Measurements from ENCODE around the gene CORIN.

CORIN gene

DNA sequence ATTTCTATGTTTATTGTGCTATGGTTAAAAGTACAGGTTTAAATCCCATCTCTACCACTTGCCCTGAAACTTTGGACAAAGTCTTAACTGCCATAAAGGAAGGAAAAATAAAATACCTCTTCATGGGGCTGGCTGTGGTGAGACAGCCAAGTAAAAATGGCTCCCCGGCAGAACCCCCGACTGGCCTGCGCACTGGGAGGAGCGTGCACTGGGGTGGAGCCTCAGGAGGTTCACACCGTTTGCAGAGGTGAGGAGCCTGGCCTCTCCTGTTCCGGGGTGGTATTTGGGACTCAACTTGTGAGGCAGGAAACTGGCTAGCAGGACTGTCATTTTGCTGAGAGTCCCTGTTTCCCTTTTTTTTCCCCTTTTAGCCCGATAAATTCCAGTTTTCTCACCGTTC lies 47.8 kb downstream of the CORIN start:
- Histone ChIP-seq H3K4me1 (ENCODE audit: control insufficient read depth, insufficient read depth, low read depth, low read length) (no peaks in the 10 kb centered on the region), H2BK12ac (ENCODE audit: low read length in 2 of 2) (no peak overlapping the region), H3K27ac (ENCODE audit: low read length, poor library complexity, severe bottlenecking) (no peak overlapping the region), H3K36me3 (ENCODE audit: control insufficient read depth in 1 of 2, insufficient read depth in 2 of 2, low read depth in 1 of 2, low read length in 2 of 2) (no peaks in the 10 kb centered on the region), H3K79me1 (replicated peaks; ENCODE audit: low read length, poor library complexity, severe bottlenecking) (no peaks in the 10 kb centered on the region), H2BK120ac (ENCODE audit: low read depth, low read length) (no peak overlapping the region), H3K9me3 (ENCODE audit: control insufficient read depth, low read length) (peaks cover 2% of the 10 kb centered on the region), H3K4me2 (ENCODE audit: low read length, poor library complexity, severe bottlenecking) (no peak overlapping the region), H4K91ac (ENCODE audit: low read length) (no peak overlapping the region), H2AK5ac (ENCODE audit: low read length, severe bottlenecking) (no peak overlapping the region), H4K8ac (ENCODE audit: low read length) (no peak overlapping the region), H2BK5ac (ENCODE audit: low read depth, low read length, poor library complexity, severe bottlenecking) (no peak overlapping the region), H2AFZ (ENCODE audit: low read depth, low read length) (no peak overlapping the region), H3K18ac (ENCODE audit: low read depth in 1 of 2, low read length in 2 of 2) (no peak overlapping the region), H3K27me3 (ENCODE audit: control insufficient read depth in 1 of 2, insufficient read depth in 1 of 2, low read length in 2 of 2) (peaks cover 0 to 5% of the 10 kb centered on the region in 2 experiments), H2BK15ac (ENCODE audit: low read depth, poor library complexity, severe bottlenecking) (no peak overlapping the region), H3K4ac (ENCODE audit: low read depth in 1 of 2, low read length in 2 of 2) (no peak overlapping the region), H3K14ac (ENCODE audit: low read length in 2 of 2) (no peak overlapping the region), H3K23ac (ENCODE audit: low read length in 2 of 2) (no peak overlapping the region), H3K9ac (ENCODE audit: low read length) (no peak overlapping the region), H3K4me3 (ENCODE audit: insufficient read depth in 1 of 2, low read depth in 1 of 2, low read length in 2 of 2) (no peak overlapping the region)
- WGBS = 91% methylated on average over 8 of the region's 8 CpGs
- DNase-seq = no peak

DNA sequence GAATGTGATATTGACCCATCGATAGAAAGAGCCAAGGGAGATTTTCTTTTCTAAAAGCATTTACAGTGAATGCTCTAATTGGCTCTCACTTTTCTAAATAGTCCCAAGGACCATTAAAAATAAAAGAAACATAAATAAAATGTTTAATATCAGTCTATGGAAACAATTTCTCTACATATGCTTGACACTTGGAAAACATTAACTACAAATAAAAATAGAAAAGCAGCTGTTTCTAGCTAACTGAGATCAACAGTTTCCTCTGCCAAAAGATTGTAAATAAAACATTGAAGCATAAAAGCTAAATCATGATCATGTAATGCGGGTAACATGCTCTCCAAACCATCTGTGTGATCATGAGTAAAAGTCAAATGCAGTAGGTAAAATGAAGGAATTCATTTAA lies 49.7 kb downstream of the CORIN start:
- no peaks in the 10 kb centered on the region for H3K36me3 ChIP-seq (ENCODE audit: control insufficient read depth in 1 of 2, insufficient read depth in 2 of 2, low read depth in 1 of 2, low read length in 2 of 2)
- H2BK15ac ChIP-seq (ENCODE audit: low read depth, poor library complexity, severe bottlenecking) = no peak overlapping the region
- H3K79me1 ChIP-seq (replicated peaks; ENCODE audit: low read length, poor library complexity, severe bottlenecking) = no peaks in the 10 kb centered on the region
- WGBS = 100% methylated on average over 1 of the region's 2 CpGs
- H3K4ac ChIP-seq (ENCODE audit: low read depth in 1 of 2, low read length in 2 of 2) = no peak overlapping the region
- no peak overlapping the region for H4K8ac ChIP-seq (ENCODE audit: low read length)
- no peak overlapping the region for H2BK120ac ChIP-seq (ENCODE audit: low read depth, low read length)
- H2BK12ac ChIP-seq (ENCODE audit: low read length in 2 of 2) = no peak overlapping the region
- no peak overlapping the region for H3K14ac ChIP-seq (ENCODE audit: low read length in 2 of 2)
- no peaks in the 10 kb centered on the region for H3K27me3 ChIP-seq (ENCODE audit: control insufficient read depth in 1 of 2, insufficient read depth in 1 of 2, low read length in 2 of 2)
- no peak overlapping the region for H3K4me2 ChIP-seq (ENCODE audit: low read length, poor library complexity, severe bottlenecking)
- H3K18ac ChIP-seq (ENCODE audit: low read depth in 1 of 2, low read length in 2 of 2) = no peak overlapping the region
- H3K23ac ChIP-seq (ENCODE audit: low read length in 2 of 2) = no peak overlapping the region
- no peak overlapping the region for H2AK5ac ChIP-seq (ENCODE audit: low read length, severe bottlenecking)
- H3K9ac ChIP-seq (ENCODE audit: low read length) = no peak overlapping the region
- no peak overlapping the region for H2AFZ ChIP-seq (ENCODE audit: low read depth, low read length)
- H3K27ac ChIP-seq (ENCODE audit: low read length, poor library complexity, severe bottlenecking) = no peak overlapping the region
- no peaks in the 10 kb centered on the region for H3K4me1 ChIP-seq (ENCODE audit: control insufficient read depth, insufficient read depth, low read depth, low read length)
- no peak overlapping the region for H3K4me3 ChIP-seq (ENCODE audit: insufficient read depth in 1 of 2, low read depth in 1 of 2, low read length in 2 of 2)
- no peak overlapping the region for H4K91ac ChIP-seq (ENCODE audit: low read length)
- no peak for DNase-seq
- H2BK5ac ChIP-seq (ENCODE audit: low read depth, low read length, poor library complexity, severe bottlenecking) = no peak overlapping the region
- H3K9me3 ChIP-seq (ENCODE audit: control insufficient read depth, low read length) = peaks cover 2% of the 10 kb centered on the region

DNA sequence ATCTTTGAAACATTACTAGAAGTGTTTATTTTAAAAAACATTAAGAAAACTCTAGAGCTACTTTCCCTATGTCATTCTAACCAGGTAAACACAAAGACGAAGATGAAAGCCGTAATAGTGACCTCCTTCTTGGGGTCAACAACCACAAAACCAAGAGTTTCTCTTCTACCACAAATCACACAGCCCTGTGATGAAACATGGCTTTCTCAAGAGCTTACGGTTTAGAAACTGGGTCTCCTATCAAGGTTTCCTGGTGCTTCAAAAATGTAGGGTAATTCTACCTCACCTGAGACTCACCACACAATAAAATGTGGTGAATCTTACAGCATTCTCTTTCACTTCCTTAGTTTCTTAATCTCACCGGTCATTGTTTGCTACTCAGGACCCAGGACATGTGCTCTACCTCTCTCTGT lies 50.9 kb downstream of the CORIN start:
- Histone ChIP-seq H2BK15ac (ENCODE audit: low read depth, poor library complexity, severe bottlenecking) (no peak overlapping the region), H2BK5ac (ENCODE audit: low read depth, low read length, poor library complexity, severe bottlenecking) (no peak overlapping the region), H2AK5ac (ENCODE audit: low read length, severe bottlenecking) (no peak overlapping the region), H3K36me3 (ENCODE audit: control insufficient read depth in 1 of 2, insufficient read depth in 2 of 2, low read depth in 1 of 2, low read length in 2 of 2) (no peaks in the 10 kb centered on the region), H3K4ac (ENCODE audit: low read depth in 1 of 2, low read length in 2 of 2) (no peak overlapping the region), H3K18ac (ENCODE audit: low read depth in 1 of 2, low read length in 2 of 2) (no peak overlapping the region), H3K79me1 (replicated peaks; ENCODE audit: low read length, poor library complexity, severe bottlenecking) (no peaks in the 10 kb centered on the region), H3K27me3 (ENCODE audit: control insufficient read depth in 1 of 2, insufficient read depth in 1 of 2, low read length in 2 of 2) (no peaks in the 10 kb centered on the region), H4K91ac (ENCODE audit: low read length) (no peak overlapping the region), H2BK120ac (ENCODE audit: low read depth, low read length) (no peak overlapping the region), H3K4me2 (ENCODE audit: low read length, poor library complexity, severe bottlenecking) (no peak overlapping the region), H3K4me3 (ENCODE audit: insufficient read depth in 1 of 2, low read depth in 1 of 2, low read length in 2 of 2) (no peak overlapping the region), H3K27ac (ENCODE audit: low read length, poor library complexity, severe bottlenecking) (no peak overlapping the region), H3K9ac (ENCODE audit: low read length) (no peak overlapping the region), H2BK12ac (ENCODE audit: low read length in 2 of 2) (no peak overlapping the region), H4K8ac (ENCODE audit: low read length) (no peak overlapping the region), H3K9me3 (ENCODE audit: control insufficient read depth, low read length) (peaks cover 2% of the 10 kb centered on the region), H3K14ac (ENCODE audit: low read length in 2 of 2) (no peak overlapping the region), H3K23ac (ENCODE audit: low read length in 2 of 2) (no peak overlapping the region), H3K4me1 (ENCODE audit: control insufficient read depth, insufficient read depth, low read depth, low read length) (no peaks in the 10 kb centered on the region), H2AFZ (ENCODE audit: low read depth, low read length) (no peak overlapping the region)
- 90% methylated on average over 4 of the region's 4 CpGs for WGBS
- DNase-seq = peak; percentile 14

DNA sequence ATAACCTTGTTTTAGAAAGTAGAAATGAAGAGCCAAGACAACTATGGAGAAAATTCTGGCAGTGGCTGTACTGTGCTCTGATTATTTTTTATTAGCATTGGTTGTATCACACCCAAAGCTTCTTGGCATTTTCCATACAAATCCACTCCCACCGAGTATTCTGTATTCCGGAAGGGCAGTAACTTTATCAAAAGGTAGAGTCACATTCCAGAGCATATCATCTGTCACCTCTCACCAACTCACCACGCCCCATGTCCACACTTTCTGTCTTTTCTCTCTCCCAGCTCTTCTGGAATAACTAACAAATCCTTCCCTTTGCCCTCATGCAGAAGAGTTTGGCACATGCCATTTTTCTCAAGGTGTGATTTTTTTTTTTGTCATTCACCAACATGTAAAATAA lies 52.7 kb downstream of the CORIN start:
- Histone ChIP-seq H2AK5ac (ENCODE audit: low read length, severe bottlenecking) (no peak overlapping the region), H2AFZ (ENCODE audit: low read depth, low read length) (no peak overlapping the region), H3K23ac (ENCODE audit: low read length in 2 of 2) (no peak overlapping the region), H3K79me1 (replicated peaks; ENCODE audit: low read length, poor library complexity, severe bottlenecking) (no peaks in the 10 kb centered on the region), H3K4me3 (ENCODE audit: insufficient read depth in 1 of 2, low read depth in 1 of 2, low read length in 2 of 2) (no peak overlapping the region), H3K9ac (ENCODE audit: low read length) (no peak overlapping the region), H3K18ac (ENCODE audit: low read depth in 1 of 2, low read length in 2 of 2) (no peak overlapping the region), H3K4ac (ENCODE audit: low read depth in 1 of 2, low read length in 2 of 2) (no peak overlapping the region), H3K4me1 (ENCODE audit: control insufficient read depth, insufficient read depth, low read depth, low read length) (no peaks in the 10 kb centered on the region), H3K27me3 (ENCODE audit: control insufficient read depth in 1 of 2, insufficient read depth in 1 of 2, low read length in 2 of 2) (no peaks in the 10 kb centered on the region), H2BK5ac (ENCODE audit: low read depth, low read length, poor library complexity, severe bottlenecking) (no peak overlapping the region), H2BK120ac (ENCODE audit: low read depth, low read length) (no peak overlapping the region), H3K14ac (ENCODE audit: low read length in 2 of 2) (no peak overlapping the region), H4K91ac (ENCODE audit: low read length) (no peak overlapping the region), H3K9me3 (ENCODE audit: control insufficient read depth, low read length) (no peaks in the 10 kb centered on the region), H2BK12ac (ENCODE audit: low read length in 2 of 2) (no peak overlapping the region), H3K4me2 (ENCODE audit: low read length, poor library complexity, severe bottlenecking) (no peak overlapping the region), H2BK15ac (ENCODE audit: low read depth, poor library complexity, severe bottlenecking) (no peak overlapping the region), H3K27ac (ENCODE audit: low read length, poor library complexity, severe bottlenecking) (no peak overlapping the region), H3K36me3 (ENCODE audit: control insufficient read depth in 1 of 2, insufficient read depth in 2 of 2, low read depth in 1 of 2, low read length in 2 of 2) (no peaks in the 10 kb centered on the region), H4K8ac (ENCODE audit: low read length) (no peak overlapping the region)
- 69% methylated on average over 3 of the region's 3 CpGs for WGBS
- no peak for DNase-seq
